ENCODE measurements around the gene MFSD2B.

DNA sequence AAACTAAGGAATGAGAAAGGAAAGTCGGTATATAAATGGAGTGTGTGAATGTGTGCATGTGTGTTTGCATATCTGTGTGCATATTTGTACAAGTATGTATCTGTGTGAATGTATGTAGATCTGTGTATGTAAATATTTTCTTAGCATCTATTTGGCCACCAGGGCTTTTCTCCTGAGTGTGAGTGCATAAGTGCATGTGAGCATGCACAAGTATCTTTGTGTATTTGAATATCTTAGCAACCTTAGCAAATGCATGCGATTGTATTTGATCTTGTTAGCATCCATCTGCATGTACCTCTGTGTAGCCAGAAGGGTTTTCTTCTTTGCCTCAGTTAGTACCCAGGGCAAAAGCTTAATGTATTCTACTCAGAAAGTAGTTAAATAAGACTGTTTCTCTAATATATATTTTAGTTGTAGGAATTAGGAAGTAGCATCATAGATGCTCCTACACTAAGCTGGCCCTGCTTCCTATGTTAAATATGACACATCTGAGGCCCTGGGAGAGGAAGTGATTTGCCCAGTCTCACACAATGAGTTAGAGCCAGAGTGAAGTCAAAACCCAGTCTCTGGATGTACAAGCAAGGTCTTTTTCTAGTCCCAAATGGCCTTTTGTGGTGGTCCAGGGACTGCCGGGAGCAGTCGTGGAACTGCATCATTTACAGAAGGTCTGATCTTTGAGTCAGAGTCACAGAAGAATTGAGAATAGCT is 48.8 kb downstream of the MFSD2B start:
- TF ChIP-seq POLR2AphosphoS5 (IDR thresholded peaks at IDR 0.05; ENCODE audit: low read depth, low read length): no peak
- TF ChIP-seq, protein P1, sequence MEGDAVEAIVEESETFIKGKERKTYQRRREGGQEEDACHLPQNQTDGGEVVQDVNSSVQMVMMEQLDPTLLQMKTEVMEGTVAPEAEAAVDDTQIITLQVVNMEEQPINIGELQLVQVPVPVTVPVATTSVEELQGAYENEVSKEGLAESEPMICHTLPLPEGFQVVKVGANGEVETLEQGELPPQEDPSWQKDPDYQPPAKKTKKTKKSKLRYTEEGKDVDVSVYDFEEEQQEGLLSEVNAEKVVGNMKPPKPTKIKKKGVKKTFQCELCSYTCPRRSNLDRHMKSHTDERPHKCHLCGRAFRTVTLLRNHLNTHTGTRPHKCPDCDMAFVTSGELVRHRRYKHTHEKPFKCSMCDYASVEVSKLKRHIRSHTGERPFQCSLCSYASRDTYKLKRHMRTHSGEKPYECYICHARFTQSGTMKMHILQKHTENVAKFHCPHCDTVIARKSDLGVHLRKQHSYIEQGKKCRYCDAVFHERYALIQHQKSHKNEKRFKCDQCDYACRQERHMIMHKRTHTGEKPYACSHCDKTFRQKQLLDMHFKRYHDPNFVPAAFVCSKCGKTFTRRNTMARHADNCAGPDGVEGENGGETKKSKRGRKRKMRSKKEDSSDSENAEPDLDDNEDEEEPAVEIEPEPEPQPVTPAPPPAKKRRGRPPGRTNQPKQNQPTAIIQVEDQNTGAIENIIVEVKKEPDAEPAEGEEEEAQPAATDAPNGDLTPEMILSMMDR (IDR thresholded peaks at IDR 0.05 in 2 of 3, conservative IDR thresholded peaks at IDR 0.05 in 1 of 3; ENCODE audit: borderline replicate concordance in 1 of 3, insufficient read depth in 1 of 3, low read depth in 2 of 3, low read length in 2 of 3): no peak
- TF ChIP-seq CEBPB (IDR thresholded peaks at IDR 0.05; ENCODE audit: low read depth): no peak
- no peak for TF ChIP-seq EZH2 (IDR thresholded peaks at IDR 0.05)
- TF ChIP-seq, protein P2, sequence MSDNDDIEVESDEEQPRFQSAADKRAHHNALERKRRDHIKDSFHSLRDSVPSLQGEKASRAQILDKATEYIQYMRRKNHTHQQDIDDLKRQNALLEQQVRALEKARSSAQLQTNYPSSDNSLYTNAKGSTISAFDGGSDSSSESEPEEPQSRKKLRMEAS (IDR thresholded peaks at IDR 0.05): no peak
- TF ChIP-seq YY1 (IDR thresholded peaks at IDR 0.05; ENCODE audit: extremely low read depth, insufficient replicate concordance, low read depth, low read length): no peak
- no peak for TF ChIP-seq POLR2A (IDR thresholded peaks at IDR 0.05; ENCODE audit: borderline replicate concordance, extremely low read depth, insufficient read depth, insufficient read length)
- TF ChIP-seq RAD21 (IDR thresholded peaks at IDR 0.05; ENCODE audit: low read depth): no peak
- no peak for TF ChIP-seq SIN3A (IDR thresholded peaks at IDR 0.05; ENCODE audit: low read depth)
- no peak for TF ChIP-seq ZNF274 (IDR thresholded peaks at IDR 0.05; ENCODE audit: low read depth, low read length)
- no peak for TF ChIP-seq EGR1 (IDR thresholded peaks at IDR 0.05; ENCODE audit: low read depth)
- no peak for TF ChIP-seq JUND (IDR thresholded peaks at IDR 0.05)

Data from HCT116 (cell line).